SK-N-SH treated with all-trans-retinoic acid at 6 μM for 48 hours (cell line): Measurements from ENCODE around the gene PLEKHA1.

ENCODE experiments used
- ATAC-seq: fragments of 200-7000 bp; cut with Tn5 transposase; 3 replicates; pipeline ENCODE4 v1.9.1; 2020; ENCODE audit warnings: mild to moderate bottlenecking, moderate library complexity
- ARNTL ChIP-seq: fragments of 450-650 bp; formaldehyde crosslinking; IDR thresholded peaks from 2 replicates; pipeline ENCODE4 v1.5.0; 2020; ENCODE audit warnings: low read depth, mild to moderate bottlenecking, moderate library complexity, borderline replicate concordance
- CREB5 ChIP-seq: fragments of 250-450 bp; sonication (Bioruptor Pico); IDR thresholded peaks from 2 replicates; pipeline ENCODE4 v1.5.1; 2020; ENCODE audit warnings: low read depth, mild to moderate bottlenecking, moderate library complexity
- CSDC2 ChIP-seq: fragments of 250-450 bp; sonication (Bioruptor Pico); IDR thresholded peaks from 2 replicates; pipeline ENCODE4 v1.5.0; 2020; ENCODE audit warnings: mild to moderate bottlenecking, moderate library complexity
- CSRNP3 ChIP-seq: fragments of 250-450 bp; sonication (Bioruptor Pico); IDR thresholded peaks from 2 replicates; pipeline ENCODE4 v1.5.1; 2021; ENCODE audit warnings: mild to moderate bottlenecking, moderate library complexity
- ESRRG ChIP-seq: fragments of 250-450 bp; sonication (Bioruptor Pico); IDR thresholded peaks from 2 replicates; pipeline ENCODE4 v1.6.1; 2021; ENCODE audit warnings: mild to moderate bottlenecking
- GLIS3 ChIP-seq: fragments of 250-450 bp; sonication (Bioruptor Pico); IDR thresholded peaks from 2 replicates; pipeline ENCODE4 v1.5.0; 2020; ENCODE audit warnings: mild to moderate bottlenecking, moderate library complexity
- ISL1 ChIP-seq: fragments of 250-450 bp; sonication (Bioruptor Pico); IDR thresholded peaks from 2 replicates; pipeline ENCODE4 v2.1.2; 2022; ENCODE audit warnings: mild to moderate bottlenecking, moderate library complexity
- POU6F1 ChIP-seq: fragments of 250-450 bp; sonication (Bioruptor Pico); IDR thresholded peaks from 2 replicates; pipeline ENCODE4 v1.8.0; 2021; ENCODE audit warnings: low read depth, mild to moderate bottlenecking, moderate library complexity, borderline replicate concordance
- PPARA ChIP-seq: fragments of 250-450 bp; sonication (Bioruptor Pico); IDR thresholded peaks from 2 replicates; pipeline ENCODE4 v1.5.0; 2020; ENCODE audit warnings: mild to moderate bottlenecking, borderline replicate concordance
- RARB ChIP-seq: fragments of 250-450 bp; sonication (Bioruptor Pico); IDR thresholded peaks from 2 replicates; pipeline ENCODE4 v1.8.0; 2021; ENCODE audit warnings: mild to moderate bottlenecking, moderate library complexity
- SNAI2 ChIP-seq: fragments of 250-450 bp; sonication (Bioruptor Pico); IDR thresholded peaks from 2 replicates; pipeline ENCODE4 v1.5.0; 2020; ENCODE audit warnings: mild to moderate bottlenecking, moderate library complexity
- TSHZ2 ChIP-seq: fragments of 250-450 bp; sonication (Bioruptor Pico); IDR thresholded peaks from 2 replicates; pipeline ENCODE4 v1.5.0; 2020; ENCODE audit warnings: mild to moderate bottlenecking, moderate library complexity
- ZC3H10 ChIP-seq: fragments of 250-450 bp; sonication (Bioruptor Pico); IDR thresholded peaks from 2 replicates; pipeline ENCODE4 v1.5.1; 2021; ENCODE audit warnings: mild to moderate bottlenecking, moderate library complexity
- ZFP3 ChIP-seq: fragments of 250-450 bp; sonication (Bioruptor Pico); IDR thresholded peaks from 2 replicates; pipeline ENCODE4 v1.5.0; 2020; ENCODE audit warnings: mild to moderate bottlenecking, moderate library complexity
- ZFP30 ChIP-seq: fragments of 450-650 bp; formaldehyde crosslinking; IDR thresholded peaks from 2 replicates; pipeline ENCODE4 v1.5.0; 2022; ENCODE audit warnings: mild to moderate bottlenecking, moderate library complexity
- ZNF565 ChIP-seq: fragments of 450-650 bp; formaldehyde crosslinking; conservative IDR thresholded peaks from 2 replicates; pipeline ENCODE4 v1.5.0; 2020; ENCODE audit warnings: low read depth, mild to moderate bottlenecking, moderate library complexity
- ZNF70 ChIP-seq: fragments of 450-650 bp; formaldehyde crosslinking; IDR thresholded peaks from 2 replicates; pipeline ENCODE4 v1.5.0; 2020; ENCODE audit warnings: mild to moderate bottlenecking, moderate library complexity

The PLEKHA1 gene

GRCh38 chr10:122469848-122470247, 95.3 kb downstream of the PLEKHA1 start:
- ATAC-seq: no peak
- no peak for TF ChIP-seq CREB5 (CRISPR knock-in tag)
- no peak for TF ChIP-seq ARNTL (CRISPR knock-in tag)
- no peak for TF ChIP-seq ZNF70 (CRISPR knock-in tag)
- no peak for TF ChIP-seq ISL1 (CRISPR knock-in tag)
- no peak for TF ChIP-seq ESRRG
- no peak for TF ChIP-seq TSHZ2 (CRISPR knock-in tag)
- TF ChIP-seq ZFP30 (CRISPR knock-in tag): no peak

- ATAC-seq: no peak
- no peak for TF ChIP-seq SNAI2 (CRISPR knock-in tag)
- TF ChIP-seq CSDC2 (CRISPR knock-in tag): no peak
- TF ChIP-seq ISL1 (CRISPR knock-in tag): no peak
- no peak for TF ChIP-seq RARB (CRISPR knock-in tag)
- TF ChIP-seq ARNTL (CRISPR knock-in tag): no peak
- no peak for TF ChIP-seq ZFP30 (CRISPR knock-in tag)
- no peak for TF ChIP-seq CREB5 (CRISPR knock-in tag)
- TF ChIP-seq PPARA: no peak
- TF ChIP-seq ZC3H10: no peak
Observed at GRCh38 chr10:122471531-122472177, 97.1 kb downstream of the PLEKHA1 start.

- no peak for TF ChIP-seq POU6F1
- no peak for TF ChIP-seq CSDC2 (CRISPR knock-in tag)
- TF ChIP-seq ZNF565: no peak
- TF ChIP-seq GLIS3 (CRISPR knock-in tag): no peak
- no peak for TF ChIP-seq CSRNP3
- no peak for TF ChIP-seq CREB5 (CRISPR knock-in tag)
- TF ChIP-seq ZFP3 (CRISPR knock-in tag): no peak
- no peak for TF ChIP-seq ARNTL (CRISPR knock-in tag)
- no peak for TF ChIP-seq SNAI2 (CRISPR knock-in tag)
- TF ChIP-seq ZNF70 (CRISPR knock-in tag): no peak
- TF ChIP-seq, all 23 proteins: peak for 0
- ATAC-seq: no peak
Observed at GRCh38 chr10:122473116-122473515, 98.6 kb downstream of the PLEKHA1 start.
